HepG2 (cell line): ENCODE measurements around the gene SYNGR4. TPM values are rescaled to one million over a fixed set of nuclear protein-coding genes. Genes with fewer than 3 reads are reported as not detected.

Experiments used
- ATAC-seq: fragments of 200-7000 bp; cut with Tn5 transposase; 3 replicates; pipeline ENCODE4 v1.9.1; 2020; ENCODE audit warnings: mild to moderate bottlenecking, moderate library complexity
- BruUV-seq: library from RNA; stranded (reverse); fragments of 400-500 nt; replicated peaks from 2 replicates; lab custom pipeline; 2021; lab: Mats Ljungman, UMichigan
- CTCF ChIA-PET: fragments of 300-600 bp; formaldehyde crosslinking; extraction: SDS; loops from one replicate; lab custom pipeline; 2021; ENCODE audit warnings: low total read pairs, inconsistent platforms, low intra/inter-chr PET ratio; lab: Yijun Ruan, JAX
- POLR2A ChIA-PET: fragments of 350-600 bp; sonication (Branson Sonifier 250); formaldehyde crosslinking; loops from one replicate; lab custom pipeline; 2020; ENCODE audit warnings: antibody characterized with exemption, inconsistent platforms; lab: Yijun Ruan, JAX
- DNase-seq: peaks from one replicate; pipeline ENCODE4 v3.0.0-alpha.2; 2015; ENCODE audit warnings: low spot score
- FAIRE-seq: peaks from 3 replicates; lab custom pipeline; 2011; peaks lifted over from hg19 to GRCh38; lab: Jason Lieb, UNC
- H2AFZ ChIP-seq: one replicate; pipeline ENCODE4 v1.6.1; 2011; ENCODE audit warnings: low read length, inconsistent platforms
- H3K27ac ChIP-seq: fragments of 300-600 bp; 3 replicates; pipeline ENCODE4 v1.8.0; 2011; ENCODE audit warnings: mixed run types, mild to moderate bottlenecking, mixed read lengths, low read length, inconsistent platforms; ENCODE audit not compliant: insufficient read depth; ENCODE audit errors: extremely low read length
- H3K27me3 ChIP-seq, 2 experiments: fragments of 200-600 bp in 1 of 2; 2 replicates in 1 of 2; 3 replicates in 1 of 2; pipeline versions ENCODE4 v1.6.0 to v1.8.0; 2011; ENCODE audit warnings: low read length in 2 of 2, mild to moderate bottlenecking in 2 of 2, moderate library complexity in 2 of 2, inconsistent platforms in 1 of 2; ENCODE audit not compliant: insufficient read depth in 2 of 2, control insufficient read depth in 1 of 2
- H3K36me3 ChIP-seq, 2 experiments: fragments of 200-600 bp in 1 of 2; replicated peaks in 1 of 2; 2 replicates in 1 of 2; 3 replicates in 1 of 2; pipeline versions ENCODE4 v1.5.1 to v1.8.0; 2011; ENCODE audit warnings: low read length in 2 of 2, inconsistent platforms in 1 of 2; ENCODE audit not compliant: insufficient read depth in 2 of 2, control insufficient read depth in 1 of 2
- H3K4me1 ChIP-seq: 2 replicates; pipeline ENCODE4 v1.5.1; 2012; ENCODE audit warnings: low read length, inconsistent platforms; ENCODE audit not compliant: insufficient read depth
- H3K4me2 ChIP-seq: 2 replicates; pipeline ENCODE4 v1.6.0; 2011; ENCODE audit warnings: low read depth, low read length, inconsistent platforms
- H3K4me3 ChIP-seq, 3 experiments: fragments of 200-600 bp in 1 of 3; sonication (generic), shearing (Covaris generic) in 1 of 3; replicated peaks in 1 of 3; 2 replicates each; pipeline ENCODE4 v1.5.1; 2011 to 2016; ENCODE audit warnings: low read length in 3 of 3, inconsistent platforms in 2 of 3, low read depth in 2 of 3, mild to moderate bottlenecking in 2 of 3, control low read depth in 1 of 3, mixed read lengths in 1 of 3; ENCODE audit not compliant: insufficient read depth in 1 of 3
- H3K79me2 ChIP-seq: one replicate; pipeline ENCODE4 v1.6.1; 2011; ENCODE audit warnings: low read length, inconsistent platforms; ENCODE audit not compliant: insufficient read depth
- H3K9ac ChIP-seq: 2 replicates; pipeline ENCODE4 v1.6.0; 2011; ENCODE audit warnings: mild to moderate bottlenecking, low read depth, low read length, inconsistent platforms; ENCODE audit not compliant: insufficient read depth
- H3K9me3 ChIP-seq: 2 replicates; pipeline ENCODE4 v1.5.1; 2012; ENCODE audit warnings: mild to moderate bottlenecking, low read length
- H4K20me1 ChIP-seq: 2 replicates; pipeline ENCODE4 v1.6.0; 2011; ENCODE audit warnings: inconsistent platforms, mild to moderate bottlenecking, low read length, moderate library complexity; ENCODE audit not compliant: insufficient read depth
- BRD4 ChIP-seq: sonication (generic); formaldehyde crosslinking; IDR thresholded peaks from 2 replicates; pipeline ENCODE4 v1.4.0; 2020; ENCODE audit warnings: missing genetic modification reagents
- CREBL2 ChIP-seq: sonication (generic); formaldehyde crosslinking; IDR thresholded peaks from 2 replicates; pipeline ENCODE4 v1.8.1; 2023; ENCODE audit warnings: missing genetic modification reagents, mild to moderate bottlenecking, borderline replicate concordance
- E2F2 ChIP-seq: sonication (generic); formaldehyde crosslinking; IDR thresholded peaks from 2 replicates; pipeline ENCODE4 v1.4.0; 2020; ENCODE audit warnings: missing genetic modification reagents, borderline replicate concordance
- GABPA ChIP-seq, 2 experiments: IDR thresholded peaks; 2 replicates each; pipeline ENCODE4 v1.6.1; 2011 to 2016; ENCODE audit warnings: low read depth in 2 of 2, low read length in 1 of 2, missing biosample characterization in 1 of 2, missing genetic modification characterization in 1 of 2
- GMEB2 ChIP-seq: IDR thresholded peaks from 2 replicates; pipeline ENCODE4 v1.6.1; 2016; ENCODE audit warnings: missing biosample characterization, missing genetic modification reagents, low read depth
- KLF13 ChIP-seq: sonication (generic); formaldehyde crosslinking; IDR thresholded peaks from 2 replicates; pipeline ENCODE4 v1.4.0; 2020; ENCODE audit warnings: mild to moderate bottlenecking, missing genetic modification reagents
- NFKB2 ChIP-seq: sonication (generic); formaldehyde crosslinking; IDR thresholded peaks from 2 replicates; pipeline ENCODE4 v1.4.0; 2020; ENCODE audit warnings: missing genetic modification reagents, borderline replicate concordance
- SMAD3 ChIP-seq: sonication (generic); formaldehyde crosslinking; IDR thresholded peaks from 2 replicates; pipeline ENCODE4 v1.4.0; 2020; ENCODE audit warnings: missing genetic modification reagents
- SNAPC2 ChIP-seq: sonication (generic); formaldehyde crosslinking; IDR thresholded peaks from 2 replicates; pipeline ENCODE4 v1.8.1; 2022; ENCODE audit warnings: mild to moderate bottlenecking, missing genetic modification reagents
- SNAPC4 ChIP-seq: sonication (generic); formaldehyde crosslinking; IDR thresholded peaks from 2 replicates; pipeline ENCODE4 v1.4.0; 2020; ENCODE audit warnings: mild to moderate bottlenecking, missing genetic modification reagents
- SNRNP70 ChIP-seq: fragments of 200-400 bp; formaldehyde crosslinking; IDR thresholded peaks from 2 replicates; pipeline ENCODE4 v1.6.1; 2017; ENCODE audit warnings: mild to moderate bottlenecking, low read depth, low read length, moderate library complexity
- ZNF558 ChIP-seq: sonication (generic); formaldehyde crosslinking; IDR thresholded peaks from 2 replicates; pipeline ENCODE4 v1.9.0; 2022; ENCODE audit warnings: mild to moderate bottlenecking, missing genetic modification reagents, borderline replicate concordance
- ZNF615 ChIP-seq: sonication (generic); formaldehyde crosslinking; IDR thresholded peaks from 2 replicates; pipeline ENCODE4 v1.5.0; 2020; ENCODE audit warnings: mild to moderate bottlenecking, missing genetic modification reagents, borderline replicate concordance
- ZNF691 ChIP-seq: sonication (generic); formaldehyde crosslinking; IDR thresholded peaks from 2 replicates; pipeline ENCODE4 v1.4.0; 2020; ENCODE audit warnings: missing genetic modification reagents, low read depth, mild to moderate bottlenecking, borderline replicate concordance
- WGBS: methylation state at CpG from one replicate; pipeline ENCODE4 v1.1.6; 2017; ENCODE audit warnings: low lambda C conversion rate; 5-methylcytosine and 5-hydroxymethylcytosine counted together
- in situ Hi-C: cut with HindIII; loops from 2 replicates; pipeline ENCODE4 v1.10.0; 2017; ENCODE audit warnings: low pct_unique_long_range_greater_than_20kb; ENCODE audit not compliant: extremely low pct_ligation_motif_present
- intact Hi-C: fragments of 100-400 bp; cut with micrococcal nuclease; formaldehyde crosslinking; loops from one replicate; pipeline ENCODE4 v1.10.0; 2022; ENCODE audit not compliant: unreplicated experiment
- polyA plus RNA-seq, 8 experiments: library from polyadenylated mRNA; depleted of rRNA in 3 of 8; stranded (reverse) in 7 of 8; unstranded in 1 of 8; fragments of >200 nt; fragmentation: Illumina TruSeq in 4 of 8; extraction: Trizol in 4 of 8; gene quantifications; 2 replicates each; pipeline versions ENCODE4 v1.2.1 to v1.2.3, GENCODE V29; 2011 to 2016; ENCODE audit warnings: low read depth in 4 of 8, missing spikeins in 1 of 8, mixed read lengths in 1 of 8; ENCODE audit not compliant: insufficient read depth in 1 of 8
- total RNA-seq, 5 experiments: library from RNA; depleted of rRNA; stranded (reverse); fragments of >200 nt; fragmentation: Illumina TruSeq; extraction: Trizol; gene quantifications; 2 replicates each; pipeline ENCODE4 v1.2.3, GENCODE V29; 2016; ENCODE audit warnings: low read depth in 1 of 5

The SYNGR4 gene
- total and polyA plus RNA-seq, 2 of the 13 experiments (the other 11 are each of a cell fraction or from before 2014, with no cell fraction given), result not detected

- Histone ChIP-seq H3K9ac (peak overlapping the region; percentile 63), H3K4me3 (no peak overlapping the region), H2AFZ (no peak overlapping the region), H3K36me3 (no peaks in the 10 kb centered on the region; a peak in 1 of 5 replicates), H3K79me2 (no peaks in the 10 kb centered on the region), H3K4me1 (peaks cover 40% of the 10 kb centered on the region), H3K27ac (peak overlapping the region; percentile 92), H4K20me1 (no peaks in the 10 kb centered on the region), H3K4me2 (peak overlapping the region; percentile 56), H3K27me3 (no peaks in the 10 kb centered on the region), H3K9me3 (no peaks in the 10 kb centered on the region)
- intact Hi-C loops (loop anchor here (5.0 to 10.0 kb wide), 2 partner anchors 38 to 90 kb away; partner anchors contain the start of genes GRIN2D, GRWD1 and KDELR1), in situ Hi-C loops (loop anchor here (5.0 kb wide), 1 partner anchor 38 kb away; the partner anchor contains the start of genes GRIN2D and KDELR1)
- DNase-seq (peak; percentile 100), ATAC-seq (peak; percentile 96), FAIRE-seq (peak; percentile 99)
- CTCF ChIA-PET, result no interaction called here
- POLR2A ChIA-PET, result interaction anchor here (0.6 to 3.6 kb wide), 13 partner anchors 9 to 1173 kb away, joined by 3 to 107 read pairs (median 3); partner anchors contain the start of genes EMP3, GRIN2D, GRWD1 and KDELR1
- WGBS, result 10% methylated on average over 13 of the region's 15 CpGs
- BruUV-seq, result no TSS peak
- TF ChIP-seq ZNF615 (CRISPR knock-in tag) (no peak), CREBL2 (no peak), BRD4 (CRISPR knock-in tag) (no peak), NFKB2 (CRISPR knock-in tag) (no peak), GABPA (IDR thresholded peaks at IDR 0.05; ENCODE audit: low read depth, low read length) (no peak), GABPA (CRISPR knock-in tag; IDR thresholded peaks at IDR 0.05; ENCODE audit: low read depth) (peak; percentile 34; the same call in 1 of the 2 replicates), SNAPC2 (CRISPR knock-in tag) (0 out of 2 replicates have a peak, but pooled peaks have one; percentile 19), KLF13 (CRISPR knock-in tag) (no peak), ZNF558 (CRISPR knock-in tag) (no peak), E2F2 (CRISPR knock-in tag) (no peak), SMAD3 (CRISPR knock-in tag) (peak; percentile 88), ZNF691 (peak; percentile 98), GMEB2 (CRISPR knock-in tag) (no peak), SNRNP70 (no peak), SNAPC4 (no peak)
These were observed 9.7 kb upstream of the SYNGR4 start for GRCh38 chr19:48354332-48354992.
